Kidney capillary endothelial cell (primary cell): ENCODE data around the gene HIVEP3.

Experiments
- DNase-seq: peaks from one replicate; pipeline ENCODE4 v3.0.0-alpha.2; 2018; ENCODE audit warnings: low spot score

The HIVEP3 gene

DNA sequence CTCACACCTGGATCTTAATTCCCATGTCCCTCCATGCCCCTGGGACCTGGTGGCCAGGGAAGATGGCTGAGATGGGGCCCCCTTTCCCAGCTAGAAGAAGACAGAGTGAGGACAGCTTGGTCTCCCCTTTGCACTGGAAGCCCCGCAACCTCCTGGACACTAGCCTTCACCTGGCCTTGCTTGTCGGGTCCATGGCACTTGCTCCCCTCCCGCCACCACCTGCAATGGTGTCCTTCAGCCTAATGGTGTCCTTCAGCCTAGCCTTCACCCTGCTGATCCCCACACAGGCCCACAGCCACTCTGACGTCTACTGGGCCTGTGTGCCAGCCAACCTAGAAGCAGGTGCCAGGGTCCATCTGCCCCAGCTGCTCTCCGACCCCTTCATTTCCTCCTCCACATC, 388.3 kb downstream of the HIVEP3 start:
- DNase-seq: no peak

DNA sequence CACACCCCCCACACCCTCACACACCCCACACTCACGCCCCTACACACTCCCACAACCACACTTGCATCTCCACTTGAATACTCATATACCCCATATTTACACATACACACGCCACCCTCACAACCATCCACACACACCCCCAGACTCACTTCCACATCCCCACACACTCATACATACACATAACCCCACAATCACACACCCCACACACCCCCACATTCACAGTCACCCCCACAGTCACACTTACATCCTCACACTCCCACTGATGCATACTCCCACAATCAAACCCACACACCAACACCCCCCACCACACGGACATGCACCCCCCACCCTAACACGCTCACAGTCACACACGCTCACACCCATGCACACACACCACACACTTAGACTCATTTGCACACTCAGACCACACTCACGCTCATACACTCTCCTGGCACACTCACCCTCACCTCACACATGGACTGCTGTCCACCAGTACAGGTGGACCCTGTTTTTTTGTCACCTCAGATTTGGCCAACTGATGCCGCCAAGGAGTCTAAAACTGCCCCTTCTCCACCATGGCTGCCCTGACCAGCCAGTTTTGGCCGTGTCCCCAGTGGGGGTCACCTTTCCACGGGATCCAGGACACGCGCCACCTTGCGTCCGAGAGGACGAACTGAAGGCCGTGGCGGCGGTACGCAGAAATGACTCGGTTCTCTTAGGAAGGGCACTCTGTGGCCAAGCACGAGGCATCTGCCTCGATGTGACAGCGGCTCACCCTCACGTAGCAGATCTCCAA, 388.9 kb downstream of the HIVEP3 start:
- no peak for DNase-seq

DNA sequence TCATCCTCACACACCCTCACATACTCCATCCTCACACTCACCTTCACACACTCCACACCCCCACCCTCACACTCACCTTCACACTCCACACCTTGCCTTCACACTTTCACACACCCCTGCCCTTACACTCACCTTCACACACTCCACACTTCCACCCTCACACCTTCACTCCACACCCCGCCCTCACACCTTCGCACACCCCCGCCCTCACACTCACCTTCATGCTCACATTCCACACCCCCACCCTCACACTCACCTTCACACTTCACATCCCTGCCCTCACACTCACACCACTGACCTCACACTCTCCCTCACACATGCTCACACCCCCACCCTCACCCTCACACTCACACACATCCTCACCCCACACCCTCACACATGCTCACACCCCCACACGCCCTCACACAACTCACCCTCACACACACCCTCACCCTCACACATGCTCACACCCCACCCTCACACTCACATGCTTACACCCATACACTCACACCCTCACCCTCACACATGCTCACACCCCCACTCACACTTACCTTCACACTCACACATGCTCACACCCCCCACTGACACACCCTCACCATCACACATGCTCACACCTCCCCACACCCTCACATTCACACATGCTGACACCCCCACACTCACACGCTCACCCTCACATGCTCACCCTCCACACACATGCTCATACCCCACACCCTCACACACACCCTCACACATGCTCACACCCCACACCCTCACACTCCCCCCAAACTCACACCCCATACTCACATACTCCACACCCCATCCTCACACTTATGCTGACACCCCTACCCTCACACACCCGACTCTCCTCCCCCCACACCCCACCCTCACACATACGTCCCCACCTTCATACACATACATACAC, 389.8 kb downstream of the HIVEP3 start:
- no peak for DNase-seq

DNA sequence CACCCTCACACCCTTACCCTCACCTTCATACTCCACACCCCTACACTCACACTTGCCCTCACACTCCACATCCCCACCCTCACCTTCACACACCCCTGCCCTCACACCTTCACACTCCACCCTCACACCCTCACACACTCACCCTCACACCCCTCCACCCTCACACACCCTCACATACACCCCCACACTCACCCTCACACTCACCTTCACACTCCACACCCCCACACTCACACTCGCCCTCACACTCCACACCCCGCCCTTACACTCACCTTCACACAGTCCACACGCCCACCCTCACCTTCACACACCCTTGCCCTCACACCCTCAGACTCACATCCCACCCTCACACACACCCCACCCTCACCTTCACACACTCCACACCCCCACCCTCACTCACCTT, 390.6 kb downstream of the HIVEP3 start:
- no peak for DNase-seq

DNA sequence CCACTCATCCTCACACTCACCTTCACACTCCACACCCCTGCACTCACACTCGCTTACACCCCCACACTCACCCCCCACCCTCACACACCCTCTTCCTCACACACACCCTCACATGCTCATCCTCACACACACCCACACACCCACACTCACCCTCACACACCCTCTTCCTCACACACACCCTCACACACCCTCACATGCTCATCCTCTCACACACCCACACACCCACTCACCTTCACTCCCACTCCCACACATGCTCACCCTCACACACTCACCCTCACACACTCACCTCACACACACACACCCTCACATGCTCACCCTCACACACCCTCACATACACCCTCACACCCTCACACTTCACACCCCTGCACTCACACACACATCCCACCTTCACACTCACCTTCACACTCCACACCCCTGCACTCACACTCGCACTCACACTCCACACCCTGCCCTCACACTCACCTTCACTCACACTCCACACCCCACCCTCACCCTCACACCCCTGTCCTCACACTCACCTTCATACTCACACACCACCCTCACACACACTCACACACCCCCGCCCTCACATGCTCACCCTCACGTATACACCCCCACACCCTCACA, 391.7 kb downstream of the HIVEP3 start:
- no peak for DNase-seq

DNA sequence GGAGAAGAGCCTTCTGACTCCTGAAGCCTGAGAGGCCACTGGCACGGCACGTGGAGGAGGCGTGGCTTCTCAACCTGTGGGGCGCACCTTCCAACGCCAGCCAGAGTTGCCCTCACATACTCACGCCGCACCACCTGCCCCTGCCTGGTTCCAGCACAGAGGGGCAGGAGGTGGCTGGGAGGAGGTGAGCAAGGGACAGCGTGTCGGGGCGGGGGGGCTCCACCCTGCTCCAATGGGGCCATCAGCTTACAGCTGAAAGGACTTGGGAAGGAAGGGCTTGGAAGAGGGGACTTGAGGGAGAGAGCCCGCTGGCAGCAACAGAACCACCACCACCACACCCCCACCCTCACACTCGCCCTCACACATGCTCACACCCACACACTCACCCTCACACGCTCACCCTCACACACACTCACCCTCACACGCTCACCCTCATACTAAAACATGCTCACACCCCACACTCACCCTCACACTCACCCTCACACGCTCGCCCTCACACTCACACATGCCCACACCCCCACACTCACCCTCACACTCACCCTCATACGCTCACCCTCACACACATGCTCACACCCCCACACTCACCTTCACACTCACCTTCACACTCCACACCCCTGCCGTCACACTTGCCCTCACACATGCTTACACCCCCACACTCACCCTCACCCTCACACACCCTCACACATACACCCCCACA, 392.7 kb downstream of the HIVEP3 start:
- no peak for DNase-seq

DNA sequence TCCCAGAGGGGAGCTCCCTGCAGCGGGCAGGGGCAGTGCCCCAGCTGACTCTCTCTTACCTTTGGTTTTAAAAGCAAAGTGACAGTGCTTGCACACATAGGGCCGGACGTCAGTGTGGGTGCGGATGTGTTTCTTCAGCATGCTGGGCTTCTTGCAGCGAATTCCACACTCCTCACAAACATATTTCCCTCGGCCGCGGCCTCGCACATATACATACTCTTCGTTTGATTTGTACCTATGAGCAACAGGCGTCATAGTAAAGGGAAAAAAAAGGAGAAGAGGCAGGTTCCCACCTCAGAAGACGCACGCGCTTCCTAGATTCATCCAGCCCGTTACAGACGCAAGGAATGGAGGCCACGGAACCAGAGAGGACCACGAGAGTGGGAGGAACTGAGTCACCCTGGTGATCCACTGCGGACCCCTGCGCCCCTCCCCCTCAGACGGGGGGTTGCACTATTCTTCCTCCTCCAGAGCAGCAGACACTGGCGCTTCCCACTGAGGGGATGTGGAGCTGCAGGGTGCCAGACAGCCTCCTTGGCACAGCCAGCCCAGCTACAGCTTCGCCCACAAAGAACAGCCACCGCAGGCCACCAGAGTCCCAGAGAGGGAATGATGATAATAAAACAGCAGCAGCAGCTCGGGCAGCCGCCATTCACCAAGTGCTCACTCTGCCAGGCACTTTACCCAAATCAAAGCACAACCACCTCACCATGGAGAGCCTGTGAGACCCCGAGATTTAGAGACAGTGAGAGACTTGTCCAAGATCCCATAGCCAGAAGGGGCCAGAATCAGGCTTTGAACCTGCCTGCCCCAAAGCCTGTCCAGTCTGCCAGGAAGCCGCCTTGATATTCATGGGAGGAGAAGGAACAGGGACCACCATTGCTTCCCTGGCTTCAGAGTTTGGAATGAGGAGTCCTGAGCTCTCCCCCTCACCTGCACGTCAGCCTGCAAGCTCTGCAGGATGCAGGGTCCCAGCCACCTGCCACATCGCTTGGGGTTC, 393.7 kb downstream of the HIVEP3 start:
- DNase-seq: no peak

DNA sequence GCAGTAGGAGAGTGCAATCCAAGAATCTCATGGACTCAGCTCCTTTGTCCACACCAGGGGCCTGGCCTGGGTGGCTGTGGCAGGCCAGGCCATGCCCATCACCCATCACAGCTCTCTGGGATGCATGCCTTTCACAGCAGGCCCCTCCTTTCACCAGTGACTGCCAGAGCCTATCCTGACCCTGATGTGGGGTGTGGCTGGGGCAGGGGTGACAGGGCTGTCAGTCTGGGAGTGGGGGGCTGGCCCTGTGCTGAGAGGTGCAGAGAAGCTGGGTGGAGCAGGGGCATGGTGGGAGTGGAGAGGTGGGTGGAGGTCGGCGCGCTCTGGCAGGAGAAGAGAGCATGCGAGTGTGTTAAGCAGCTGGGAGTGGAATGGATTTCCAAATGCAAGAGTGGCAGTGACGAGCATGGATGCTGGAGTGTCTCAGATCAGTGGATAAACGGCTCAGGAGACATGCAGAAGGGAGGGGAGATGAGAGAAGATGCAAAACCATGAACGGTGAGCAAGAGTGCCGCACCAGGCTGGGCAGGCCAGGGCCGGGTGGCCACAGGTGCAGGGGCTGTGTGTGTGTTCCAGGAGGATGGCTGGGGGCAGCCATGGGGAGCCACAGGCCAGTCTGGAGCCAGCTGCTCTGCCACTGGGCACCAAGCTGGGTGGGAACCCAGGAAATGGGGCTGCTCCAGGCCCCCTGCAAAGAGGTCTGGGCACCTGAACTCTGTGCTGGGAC, 394.6 kb downstream of the HIVEP3 start:
- DNase-seq: no peak

DNA sequence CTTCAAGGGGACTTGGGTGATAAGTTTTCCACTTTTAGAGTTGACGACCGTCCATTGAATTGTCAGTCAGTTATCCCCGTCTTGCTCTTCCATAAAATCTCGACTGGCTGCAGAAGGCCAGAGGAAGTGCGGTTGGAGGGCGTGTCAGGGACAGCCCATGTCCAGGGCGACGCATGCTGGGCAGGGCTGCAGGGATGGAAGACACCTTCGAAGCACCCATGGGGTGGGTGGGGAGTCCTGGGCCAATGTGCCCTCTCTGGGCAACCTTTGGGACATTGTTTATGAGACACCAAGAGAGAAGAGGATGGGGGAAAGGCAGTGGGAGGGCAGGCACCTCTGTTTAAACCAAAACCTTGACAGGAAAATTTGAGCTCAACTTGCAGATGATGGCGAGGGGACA, 395.7 kb downstream of the HIVEP3 start:
- DNase-seq: no peak

DNA sequence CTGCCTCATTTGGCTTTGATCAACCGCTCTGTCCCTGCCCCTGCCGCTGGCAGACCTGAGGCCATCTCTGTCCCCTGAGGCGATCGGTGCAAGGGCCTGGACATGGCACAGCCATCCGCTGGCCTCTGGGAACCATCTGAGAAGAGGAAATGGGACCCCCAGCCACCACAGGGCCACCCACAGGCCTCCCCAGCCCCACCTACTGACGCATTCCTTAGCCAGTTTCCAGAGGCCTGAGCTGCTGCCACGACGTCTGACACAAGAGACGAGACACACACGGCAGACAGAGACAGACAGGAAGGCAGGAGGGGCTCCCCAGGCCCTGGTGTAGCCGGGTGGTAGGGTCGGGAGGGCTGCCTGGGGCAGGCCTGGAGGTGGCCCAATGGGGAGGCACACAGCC, 397.0 kb downstream of the HIVEP3 start:
- no peak for DNase-seq

DNA sequence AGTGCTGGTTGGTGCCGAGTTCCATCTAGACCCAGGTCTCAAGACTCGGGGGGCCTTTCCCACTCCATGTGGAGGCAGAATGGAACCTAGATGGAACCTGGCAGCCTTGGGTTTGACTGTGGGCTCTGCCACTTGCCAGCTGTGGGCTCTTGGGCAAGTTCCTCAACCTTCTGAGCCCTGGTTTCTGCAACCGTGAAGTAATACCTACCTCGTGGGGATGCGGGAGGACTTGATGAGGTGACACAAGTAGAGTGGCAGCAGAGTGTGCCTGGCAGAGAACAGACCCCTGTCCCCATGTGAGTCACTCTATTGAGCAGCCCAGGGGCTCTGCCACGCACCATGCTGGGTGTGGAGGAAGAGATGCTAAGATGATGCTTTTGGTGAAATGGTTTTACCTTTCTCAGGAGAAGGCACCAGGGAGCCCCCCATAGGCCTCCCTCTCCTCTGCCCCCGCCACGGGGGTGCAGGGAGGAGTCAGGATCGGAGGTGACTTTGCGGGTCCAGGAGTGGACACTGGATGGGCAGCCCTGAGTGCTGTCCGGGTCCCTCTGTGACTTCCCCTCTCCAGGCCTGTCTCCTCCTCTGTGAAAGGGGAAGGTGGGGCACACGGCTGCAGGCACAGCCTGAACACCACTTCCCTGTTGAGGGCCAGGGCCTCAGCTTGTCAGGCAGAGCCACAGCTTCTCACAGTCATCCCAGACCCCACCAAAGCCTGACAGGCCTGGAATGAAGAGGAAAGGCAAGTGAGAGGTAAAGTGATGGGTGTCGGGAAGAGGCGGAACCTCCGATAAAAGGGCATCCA, 397.6 kb downstream of the HIVEP3 start:
- DNase-seq: no peak

DNA sequence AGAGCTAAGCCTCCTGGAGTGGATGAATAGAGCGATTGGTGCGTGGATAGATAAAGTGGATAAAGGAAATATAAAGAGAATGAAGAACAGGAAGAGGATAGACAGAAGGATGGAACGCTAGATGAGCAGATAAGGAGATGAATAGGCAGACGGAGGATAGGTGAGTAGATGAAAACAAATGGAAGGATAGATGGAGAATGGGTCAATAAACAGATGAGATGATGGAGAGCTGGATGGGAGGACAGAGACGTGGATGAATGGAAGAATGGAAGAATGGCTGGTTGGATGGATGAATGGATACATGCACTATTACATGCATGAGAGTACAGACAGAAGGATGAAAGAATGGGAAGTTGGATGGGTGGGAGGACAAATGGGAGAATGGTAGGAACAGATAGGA, 399.1 kb downstream of the HIVEP3 start:
- DNase-seq: no peak

DNA sequence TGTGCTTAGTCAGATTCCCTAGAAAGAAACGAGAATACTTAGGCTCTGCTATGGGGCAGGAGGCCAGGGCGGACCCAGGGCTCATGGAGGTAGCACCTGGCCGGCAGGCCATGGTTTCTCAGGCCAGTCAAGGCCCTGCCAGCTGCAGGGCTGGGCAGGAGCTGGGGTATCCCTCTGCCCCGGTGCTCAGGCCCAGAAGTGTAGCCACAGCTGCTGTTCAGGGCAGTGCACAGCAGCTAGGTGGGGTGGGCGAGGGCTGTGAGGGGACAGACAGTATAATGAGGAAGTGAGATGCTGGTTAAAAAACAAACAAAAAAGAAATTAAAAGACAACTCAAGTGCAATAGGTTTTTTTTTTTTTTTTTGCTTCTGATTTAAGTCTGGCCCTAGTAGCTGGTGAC, 400.3 kb downstream of the HIVEP3 start:
- DNase-seq: no peak

DNA sequence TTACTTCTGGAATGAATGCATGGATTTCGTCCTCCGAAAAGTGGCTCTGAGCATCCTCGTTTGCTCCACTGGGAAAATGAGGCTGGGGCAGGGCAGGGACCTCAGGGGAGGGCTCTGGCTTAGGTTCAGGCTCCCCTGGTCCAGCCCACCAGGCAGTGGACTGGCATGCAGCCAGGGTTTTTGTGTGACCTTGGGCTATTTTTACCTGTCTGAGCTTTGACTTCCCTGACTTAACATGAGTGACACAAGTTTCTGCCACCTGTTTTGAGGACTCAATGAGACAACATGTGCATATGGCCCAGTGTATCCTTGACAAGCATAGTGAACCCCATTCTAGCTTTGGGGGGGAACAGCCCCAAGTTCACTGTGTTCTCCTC, 401.7 kb downstream of the HIVEP3 start:
- DNase-seq: no peak

DNA sequence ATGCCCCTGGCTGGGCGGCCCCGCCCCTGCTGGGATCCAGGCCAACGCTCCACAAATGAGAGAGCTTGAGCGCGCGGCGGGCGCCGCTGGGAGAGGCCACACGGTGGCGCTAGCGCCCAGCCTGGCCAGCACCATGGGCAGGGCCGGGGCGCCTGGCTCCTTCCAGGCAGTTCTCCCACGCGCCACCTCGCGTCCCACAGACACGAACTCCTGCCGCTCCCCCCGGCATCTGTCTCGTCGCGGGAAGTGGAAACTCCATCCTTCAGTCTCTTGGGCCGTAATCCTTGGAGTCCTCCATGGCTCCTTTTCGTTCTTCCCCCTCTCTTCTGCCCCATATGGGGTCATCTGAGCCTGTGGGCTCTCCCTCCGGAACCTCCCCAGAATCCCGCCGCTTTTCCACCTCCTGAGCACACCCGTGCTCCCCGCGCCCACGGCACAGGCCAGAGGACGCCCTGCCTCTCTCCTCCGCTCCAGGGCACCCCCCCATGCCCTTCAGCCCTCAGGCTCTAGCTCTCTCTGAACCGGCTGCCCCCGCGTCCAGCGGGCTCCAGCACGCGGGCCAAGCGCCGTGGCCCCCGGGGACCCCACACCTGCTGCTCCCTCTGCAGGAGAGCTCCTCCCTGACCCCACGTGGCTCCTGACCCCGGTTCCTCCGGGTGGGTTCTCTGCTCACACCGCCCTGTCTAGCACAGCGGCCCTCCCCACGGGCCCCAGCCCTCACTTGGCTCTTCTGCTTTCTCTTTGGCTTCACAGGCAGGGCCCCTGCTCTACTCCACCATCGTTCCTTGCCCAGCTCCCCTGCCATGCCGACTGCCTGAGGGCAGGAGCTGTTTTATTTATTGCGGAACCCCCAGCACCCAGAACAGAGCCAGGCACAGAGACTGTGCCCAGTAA, 402.3 kb downstream of the HIVEP3 start:
- peak; percentile 78 for DNase-seq

DNA sequence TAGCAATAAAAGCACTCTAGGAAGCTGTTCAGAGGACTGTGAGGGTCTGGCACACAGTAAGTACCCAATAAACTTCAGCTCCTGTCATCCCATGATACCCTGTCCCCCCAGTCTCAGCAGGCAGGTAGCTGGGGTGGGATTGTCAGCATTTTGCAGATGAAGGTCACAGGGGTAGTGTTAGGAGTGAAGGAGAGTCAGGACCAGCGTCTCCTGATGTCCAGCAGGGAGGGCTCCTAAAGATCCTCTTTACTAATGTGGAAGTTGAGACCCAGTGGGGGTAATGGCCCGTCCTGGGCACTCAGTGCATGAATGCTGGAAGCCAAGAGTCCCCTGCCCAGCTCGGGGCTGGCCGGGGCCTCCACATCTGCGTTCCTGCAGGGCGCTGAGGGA, 402.9 kb downstream of the HIVEP3 start:
- DNase-seq: no peak

DNA sequence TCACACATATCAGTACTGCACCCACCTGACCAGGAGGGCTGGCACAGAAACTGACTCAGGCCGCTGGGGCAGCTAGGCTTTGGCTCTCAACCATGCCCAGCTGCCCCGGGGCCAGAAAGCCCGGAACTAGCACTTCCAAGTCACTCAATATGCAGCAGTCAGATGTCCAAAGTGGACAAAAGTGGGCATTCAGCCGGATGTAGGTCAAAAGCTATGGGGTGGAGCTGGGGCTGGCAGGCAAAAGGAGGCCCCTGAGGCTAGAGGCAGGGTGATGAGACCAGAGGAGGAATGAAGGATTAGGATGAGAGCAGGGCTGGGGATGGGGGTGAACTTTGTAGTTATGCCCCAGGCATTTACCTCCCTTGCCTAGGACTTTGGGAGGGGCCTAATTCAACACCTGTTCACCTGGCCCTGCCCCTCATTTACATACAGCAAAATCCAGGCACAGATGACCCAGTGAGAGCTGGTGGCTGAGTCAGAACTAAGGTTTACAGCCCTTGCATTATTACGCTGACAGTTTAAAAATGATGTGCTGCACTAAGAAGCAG, 403.5 kb downstream of the HIVEP3 start:
- no peak for DNase-seq

DNA sequence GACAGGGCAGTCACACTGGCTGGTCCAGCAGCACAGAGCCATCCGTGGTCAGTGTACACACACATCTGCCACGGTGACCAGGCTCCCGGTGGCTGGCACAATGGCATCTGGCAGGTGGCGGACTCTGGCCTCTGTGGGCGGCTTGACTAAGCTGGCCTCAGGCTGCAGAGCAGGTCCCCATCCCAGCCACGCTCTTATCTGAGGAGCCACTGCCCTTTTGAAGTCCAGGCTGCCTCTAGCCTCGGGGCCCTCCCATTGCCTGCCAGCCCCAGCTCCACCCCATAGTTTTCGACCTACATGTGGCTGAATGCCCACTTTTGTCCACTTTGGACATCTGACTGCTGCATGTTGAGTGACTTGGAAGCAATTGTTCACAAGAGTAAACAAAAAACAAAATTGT, 404.3 kb downstream of the HIVEP3 start:
- DNase-seq: no peak
